A673 (cell line): ENCODE data around the gene CCN5. TPM values are rescaled to one million over a fixed set of nuclear protein-coding genes. Genes with fewer than 3 reads are reported as not detected.

Experiments used
- BruUV-seq: library from RNA; stranded (reverse); fragments of 400-500 nt; replicated peaks from 2 replicates; lab custom pipeline; 2021; lab: Mats Ljungman, UMichigan
- CTCF ChIA-PET: fragments of 300-600 bp; sonication (Branson Sonifier 250); formaldehyde crosslinking; loops from one replicate; lab custom pipeline; 2022; ENCODE audit warnings: antibody characterized with exemption; lab: Charles Lee
- POLR2A ChIA-PET: fragments of 300-600 bp; sonication (Branson Sonifier 250); formaldehyde crosslinking; loops from one replicate; lab custom pipeline; 2022; ENCODE audit warnings: antibody characterized with exemption; ENCODE audit not compliant: low non-redundant PET; lab: Charles Lee
- DNase-seq: peaks from one replicate; pipeline ENCODE4 v3.0.0-alpha.2; 2015; ENCODE audit warnings: low spot score
- H3K27ac ChIP-seq: fragments of 200-600 bp; sonication (generic); 2 replicates; pipeline ENCODE4 v1.5.1; 2016; ENCODE audit warnings: mixed run types, low read depth, mild to moderate bottlenecking, mixed read lengths, antibody characterized with exemption, low read length; ENCODE audit not compliant: poor library complexity, severe bottlenecking
- H3K27me3 ChIP-seq: fragments of 200-600 bp; sonication (generic); replicated peaks from 2 replicates; pipeline ENCODE4 v1.6.1; 2017; ENCODE audit warnings: mixed run types, low read depth, mild to moderate bottlenecking, mixed read lengths, antibody characterized with exemption, low read length; ENCODE audit not compliant: insufficient read depth, poor library complexity
- H3K36me3 ChIP-seq: fragments of 200-600 bp; sonication (generic); 2 replicates; pipeline ENCODE4 v1.6.1; 2016; ENCODE audit warnings: mixed run types, mild to moderate bottlenecking, mixed read lengths, antibody characterized with exemption, low read length; ENCODE audit not compliant: insufficient read depth, poor library complexity, severe bottlenecking
- H3K4me1 ChIP-seq: fragments of 200-600 bp; sonication (generic); 2 replicates; pipeline ENCODE4 v1.6.1; 2017; ENCODE audit warnings: mixed run types, mild to moderate bottlenecking, mixed read lengths, antibody characterized with exemption, low read length; ENCODE audit not compliant: insufficient read depth, poor library complexity, severe bottlenecking
- H3K4me3 ChIP-seq: fragments of 200-600 bp; sonication (generic); 2 replicates; pipeline ENCODE4 v1.5.1; 2016; ENCODE audit warnings: low read depth, mixed run types, mild to moderate bottlenecking, mixed read lengths, low read length; ENCODE audit not compliant: poor library complexity, severe bottlenecking
- H3K9me3 ChIP-seq: fragments of 200-600 bp; sonication (generic); 2 replicates; pipeline ENCODE4 v1.6.1; 2016; ENCODE audit warnings: mixed run types, low read depth, mild to moderate bottlenecking, mixed read lengths, antibody characterized with exemption, low read length; ENCODE audit not compliant: poor library complexity, severe bottlenecking
- CTCF ChIP-seq: fragments of 300-800, 200-600 bp; sonication (generic); conservative IDR thresholded peaks from 2 replicates; pipeline ENCODE4 v1.5.1; 2017; ENCODE audit warnings: low read depth, mild to moderate bottlenecking, antibody characterized with exemption, low read length, moderate library complexity, mixed read lengths
- EZH2 ChIP-seq: fragments of 200-600 bp; sonication (generic); IDR thresholded peaks from 2 replicates; pipeline ENCODE4 v1.6.1; 2017; ENCODE audit warnings: borderline replicate concordance, low read depth, mild to moderate bottlenecking, mixed read lengths, antibody characterized with exemption, low read length; ENCODE audit not compliant: poor library complexity, severe bottlenecking
- intact Hi-C: fragments of 100-400 bp; cut with micrococcal nuclease; formaldehyde crosslinking; loops from one replicate; pipeline ENCODE4 v1.10.0; 2022; ENCODE audit not compliant: unreplicated experiment
- total RNA-seq: library from RNA; stranded (reverse); gene quantifications from 2 replicates; pipeline ENCODE4 v1.2.3, GENCODE V29; 2021

The CCN5 gene
- total RNA-seq, 1 experiment from 2014 or later, result not detected

- Histone ChIP-seq H3K4me3 (no peak overlapping the region), H3K27ac (no peak overlapping the region), H3K4me1 (no peaks in the 10 kb centered on the region), H3K9me3 (no peaks in the 10 kb centered on the region), H3K27me3 (no peaks in the 10 kb centered on the region), H3K36me3 (no peaks in the 10 kb centered on the region)
- ChIA-PET CTCF (no interaction called here), POLR2A (no interaction called here)
- intact Hi-C loops, result no loop called here
- no TSS peak for BruUV-seq
- DNase-seq, result no peak
- TF ChIP-seq EZH2, result no peak
- no peak for TF ChIP-seq CTCF
Measured at GRCh38 chr20:44756956-44757355, 41.8 kb downstream of the CCN5 start.

GRCh38 chr20:44758247-44759101 is 43.3 kb downstream of the CCN5 start:
- intact Hi-C loops, result no loop called here
- DNase-seq, result no peak
- BruUV-seq, result no TSS peak
- ChIA-PET POLR2A (no interaction called here), CTCF (interaction anchor here (0.6 to 1.7 kb wide), 2 partner anchors 11 to 43 kb away, joined by 3 to 5 read pairs; no protein-coding TSS in a partner anchor)
- no peaks in the 10 kb centered on the region for H3K4me1 ChIP-seq
- H3K27ac ChIP-seq, result no peak overlapping the region
- H3K4me3 ChIP-seq, result no peak overlapping the region
- no peaks in the 10 kb centered on the region for H3K36me3 ChIP-seq
- no peaks in the 10 kb centered on the region for H3K9me3 ChIP-seq
- H3K27me3 ChIP-seq, result no peaks in the 10 kb centered on the region
- no peak for TF ChIP-seq CTCF
- TF ChIP-seq EZH2, result no peak

- DNase-seq, result no peak
Measured at GRCh38 chr20:44759595-44759994, 44.4 kb downstream of the CCN5 start.

More at GRCh38 chr20:44759595-44759994, 44.4 kb downstream of the CCN5 start:
- no peak overlapping the region for H3K4me3 ChIP-seq
- peaks cover 3% of the 10 kb centered on the region for H3K27me3 ChIP-seq
- no peak overlapping the region for H3K27ac ChIP-seq
- H3K9me3 ChIP-seq, result no peaks in the 10 kb centered on the region
- TF ChIP-seq EZH2 (no peak), CTCF (no peak)
- no peaks in the 10 kb centered on the region for H3K36me3 ChIP-seq
- POLR2A ChIA-PET, result no interaction called here
- intact Hi-C loops, result no loop called here
- CTCF ChIA-PET, result interaction anchor here (1.7 kb wide), 1 partner anchor 12 kb away, joined by 5 read pairs; no protein-coding TSS in a partner anchor
- no peaks in the 10 kb centered on the region for H3K4me1 ChIP-seq
- no TSS peak for BruUV-seq
